Measurements from ENCODE around the gene ADGB. TPM values are rescaled to one million over a fixed set of nuclear protein-coding genes. Genes with fewer than 3 reads are reported as not detected.

The ADGB gene
- total and polyA plus RNA-seq, 9 of the 15 experiments (the other 6 are each of a cell fraction or from before 2014, with no cell fraction given): not detected

GRCh38 chr6:146851837-146852236, 253.1 kb downstream of the ADGB start:
- CTCF ChIA-PET (ENCODE audit: low intra/inter-chr PET ratio): no interaction called here
- TF ChIP-seq MBD2 (IDR thresholded peaks at IDR 0.05; ENCODE audit: borderline replicate concordance, low read depth) (no peak), ATF7 (IDR thresholded peaks at IDR 0.05) (no peak), ZNF766 (CRISPR knock-in tag; conservative IDR thresholded peaks at IDR 0.05) (no peak), YY1 (IDR thresholded peaks at IDR 0.05; ENCODE audit: borderline replicate concordance in 1 of 3, control insufficient read depth in 1 of 3, extremely low read depth in 1 of 3, insufficient read depth in 3 of 3, insufficient read length in 1 of 3, insufficient replicate concordance in 2 of 3, low read depth in 1 of 3, low read length in 2 of 3) (no peak), RBM14 (IDR thresholded peaks at IDR 0.05; ENCODE audit: borderline replicate concordance, insufficient read depth, low read depth, low read length) (no peak), MAZ (CRISPR knock-in tag; conservative IDR thresholded peaks at IDR 0.05 in 1 of 2, IDR thresholded peaks at IDR 0.05 in 1 of 2) (no peak), TAF7 (tag; IDR thresholded peaks at IDR 0.05) (no peak), CGGBP1 (CRISPR knock-in tag; IDR thresholded peaks at IDR 0.05) (no peak), HNRNPL (IDR thresholded peaks at IDR 0.05; ENCODE audit: low read depth, low read length) (no peak), SMAD2 (IDR thresholded peaks at IDR 0.05; ENCODE audit: low read depth, low read length) (no peak), RBM34 (IDR thresholded peaks at IDR 0.05; ENCODE audit: borderline replicate concordance, insufficient read depth, low read length) (no peak), EP300 (IDR thresholded peaks at IDR 0.05; ENCODE audit: low read length) (no peak), ZBTB49 (CRISPR knock-in tag; IDR thresholded peaks at IDR 0.05; ENCODE audit: borderline replicate concordance) (no peak), ZNF592 (IDR thresholded peaks at IDR 0.05) (no peak), RHOXF2B (CRISPR knock-in tag; conservative IDR thresholded peaks at IDR 0.05) (no peak)

More at GRCh38 chr6:146851837-146852236, 253.1 kb downstream of the ADGB start:
- Histone ChIP-seq H3K4me2 (ENCODE audit: insufficient read depth, low read length) (no peak overlapping the region), H4K20me1 (replicated peaks; ENCODE audit: control insufficient read depth, insufficient read depth, low read length) (no peaks in the 10 kb centered on the region), H3K36me3 (ENCODE audit: control insufficient read depth, insufficient read depth, low read length) (peaks cover 5% of the 10 kb centered on the region; the same call in 2 of the 3 replicates), H2AFZ (ENCODE audit: low read depth, low read length) (no peak overlapping the region), H3K27me3 (ENCODE audit: control insufficient read depth in 2 of 2, insufficient read depth in 2 of 2, low read length in 2 of 2) (no peaks in the 10 kb centered on the region), H3K4me3 (no peak overlapping the region), H3K9me3 (replicated peaks; ENCODE audit: control insufficient read depth, insufficient read depth, low read depth, low read length) (no peaks in the 10 kb centered on the region; the same call in 1 of the 2 replicates), H3K27ac (ENCODE audit: extremely low read depth, low read depth, low read length) (no peak overlapping the region), H3K9me1 (ENCODE audit: control insufficient read depth, insufficient read depth, low read length) (no peaks in the 10 kb centered on the region), H3K4me1 (replicated peaks in 1 of 2; ENCODE audit: control insufficient read depth in 2 of 2, insufficient read depth in 2 of 2, low read length in 2 of 2) (peaks cover 0 to 5% of the 10 kb centered on the region in 2 experiments; a peak in 3 of 5 replicates), H3K9ac (ENCODE audit: insufficient read depth in 1 of 2, low read depth in 2 of 2, low read length in 2 of 2) (no peak overlapping the region), H3K79me2 (ENCODE audit: control insufficient read depth, insufficient read depth, low read length) (peaks cover 23% of the 10 kb centered on the region)
- FAIRE-seq (no peak), ATAC-seq (no peak), DNase-seq (ENCODE audit: extremely low read depth in 1 of 4, low spot score in 3 of 4) (no peak)
- intact Hi-C loops (cut with micrococcal nuclease) (no loop called here), in situ Hi-C loops (cut with MboI) (no loop called here)
- WGBS (ENCODE audit: insufficient coverage, low coverage, missing lambda C conversion rate): 79% methylated on average over 1 of the region's 1 CpG
- BruUV-seq (replicated peaks): no TSS peak
- POLR2A ChIA-PET: interaction anchor here (0.6 kb wide), 1 partner anchor 23 kb away, joined by 3 read pairs; no protein-coding TSS in a partner anchor
